Activated T-cell treated with anti-CD3 and anti-CD28 coated beads for 4 hours (primary cell): Measurements from ENCODE around the gene NAV2.

Experiments used
- DNase-seq: peaks from one replicate; pipeline ENCODE4 v3.0.0-alpha.2; 2020

NAV2 gene

DNA sequence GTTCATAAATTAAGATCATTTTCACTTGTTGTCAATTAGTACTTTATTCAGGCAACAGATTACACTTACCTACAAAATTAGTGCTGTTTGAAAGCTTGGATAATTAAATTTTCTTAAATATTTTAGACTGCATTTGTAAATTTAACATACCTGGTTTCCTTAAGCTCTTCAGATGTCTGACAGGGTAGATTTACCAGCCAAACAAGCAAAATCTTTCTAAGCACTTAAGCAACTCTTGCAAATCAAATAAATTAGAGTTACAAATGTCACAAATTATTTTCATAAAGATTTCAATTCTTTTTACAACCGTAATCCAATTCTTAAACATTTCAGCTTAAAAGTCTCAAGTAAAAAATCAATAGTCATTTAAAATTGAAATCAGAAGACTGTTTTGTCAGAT, 317.8 kb downstream of the NAV2 start:
- DNase-seq: no peak

DNA sequence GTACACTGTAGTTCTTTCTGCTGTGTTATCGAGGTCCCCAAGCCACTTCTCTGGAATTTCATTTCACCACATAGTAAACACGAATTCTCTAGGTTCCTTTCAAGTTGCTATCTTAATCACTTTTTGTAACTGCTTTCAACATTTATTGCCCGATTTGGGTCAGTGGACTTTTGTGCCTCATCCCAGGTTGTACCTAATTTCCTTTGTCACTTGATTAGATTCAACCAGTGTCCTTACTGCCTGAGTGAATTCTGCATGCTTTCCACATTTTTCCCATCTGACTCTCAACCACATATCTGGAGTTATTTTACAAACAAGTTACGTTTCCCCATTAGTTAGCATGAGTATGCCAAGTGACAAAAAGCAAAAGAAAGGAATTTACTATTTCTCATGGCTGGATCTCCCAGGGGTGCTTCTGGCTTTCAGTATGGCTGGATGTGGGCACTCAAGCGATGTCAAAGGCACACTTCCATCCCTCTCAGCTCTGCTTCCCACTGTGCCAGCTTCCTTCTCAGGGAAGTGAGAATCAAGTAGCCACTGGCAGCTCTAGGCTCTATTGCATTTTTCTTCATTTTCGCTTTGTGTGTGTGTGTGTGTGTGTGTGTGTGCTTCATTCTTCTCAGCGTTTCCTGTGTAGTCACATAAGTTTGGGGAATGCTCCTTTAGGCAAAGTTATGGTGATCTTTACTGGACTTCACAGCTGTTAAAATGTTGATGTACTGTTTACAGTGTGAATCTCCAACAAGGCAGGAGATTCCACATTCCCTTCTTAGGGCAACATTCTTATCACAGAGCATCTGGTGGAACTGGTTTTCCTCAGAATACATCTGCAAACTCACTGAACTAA, 318.7 kb downstream of the NAV2 start:
- DNase-seq: no peak

DNA sequence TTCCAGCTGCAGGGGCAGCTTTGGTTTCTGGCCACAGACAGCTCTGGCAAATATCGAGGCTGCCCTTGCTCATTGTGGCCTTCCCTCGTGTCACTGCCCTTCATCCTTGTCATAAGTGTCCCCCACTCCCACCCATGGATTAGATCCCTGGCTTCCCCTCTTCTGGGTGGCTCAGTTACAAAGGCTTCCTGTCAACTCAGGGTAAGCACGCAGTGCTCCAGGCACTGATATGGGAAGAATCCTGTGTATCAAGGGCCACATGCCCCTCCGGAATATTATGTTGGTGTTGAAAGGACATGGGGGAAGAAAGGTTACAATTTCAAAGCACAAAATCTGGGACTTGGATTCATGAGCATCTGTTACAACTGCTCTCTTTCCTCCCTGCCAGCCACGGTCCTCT, 319.5 kb downstream of the NAV2 start:
- DNase-seq: no peak

DNA sequence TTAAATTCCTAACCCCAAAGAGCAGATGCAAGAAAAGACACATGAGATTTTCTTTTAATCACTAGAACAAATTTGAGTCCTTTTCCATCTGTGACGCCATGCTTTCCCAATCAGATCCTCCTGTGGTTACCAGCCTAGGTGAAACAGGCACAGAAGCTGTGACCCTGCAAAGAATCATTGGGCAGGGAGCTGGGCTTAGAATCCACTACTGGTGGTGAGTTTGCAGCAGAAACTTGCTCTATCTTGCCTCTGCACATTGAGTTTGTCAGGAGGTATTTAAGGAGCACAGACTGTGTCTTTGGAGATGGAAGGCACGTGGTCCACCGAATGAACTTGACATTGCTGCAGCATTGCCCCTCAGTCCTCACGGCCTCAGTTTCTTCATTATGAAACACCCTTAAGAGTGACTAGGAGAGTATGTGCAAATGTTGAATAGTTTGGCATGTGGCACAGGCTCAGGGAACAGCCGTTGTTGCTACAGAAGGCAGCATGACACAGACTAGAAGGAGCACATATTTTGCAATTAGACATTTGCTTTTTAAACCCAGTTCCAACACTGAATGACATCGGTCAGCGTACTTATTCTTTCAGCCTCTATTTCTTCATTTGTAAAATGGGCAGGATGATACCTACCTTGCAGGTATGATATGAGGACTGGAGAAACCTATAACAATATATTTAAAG, 320.1 kb downstream of the NAV2 start:
- DNase-seq: no peak

DNA sequence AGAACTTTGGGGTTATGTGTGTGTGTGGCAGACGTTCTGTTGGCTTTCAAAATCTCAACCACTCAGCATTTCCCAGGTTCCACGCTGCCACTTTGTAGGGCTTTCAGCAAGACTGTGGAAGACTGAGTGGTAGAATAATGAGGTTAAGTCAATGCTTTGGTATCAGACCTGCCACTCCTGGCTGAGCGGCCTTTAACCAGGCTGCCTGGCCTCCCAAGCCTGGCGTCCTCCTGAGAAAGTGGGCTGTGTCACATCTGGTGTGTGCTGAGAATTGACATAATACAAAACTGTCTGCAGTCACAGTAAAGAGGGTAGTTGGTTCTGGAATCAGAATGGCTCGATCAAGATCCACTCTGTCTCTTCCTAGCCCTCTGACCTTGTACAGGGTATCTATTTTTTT, 321.2 kb downstream of the NAV2 start:
- DNase-seq: no peak

DNA sequence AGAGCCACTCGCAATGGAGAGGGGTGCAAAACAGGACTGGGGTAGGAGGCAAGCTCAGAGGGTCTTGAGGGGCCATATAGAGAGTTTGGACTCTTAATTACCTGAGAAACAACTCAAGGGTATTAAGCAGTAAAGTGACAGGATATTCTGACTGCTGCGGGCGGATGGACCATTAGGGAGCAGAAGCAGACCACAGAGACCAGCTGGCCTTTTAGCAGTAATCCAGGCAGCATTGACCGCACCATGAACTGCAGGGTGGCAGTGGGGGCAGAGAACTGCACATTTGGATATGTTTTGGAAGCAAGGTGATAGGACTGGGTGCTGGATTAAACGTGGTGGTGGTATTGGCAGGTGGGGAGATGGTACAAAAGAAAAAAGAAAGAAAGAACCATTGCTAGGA, 322.3 kb downstream of the NAV2 start:
- no peak for DNase-seq

DNA sequence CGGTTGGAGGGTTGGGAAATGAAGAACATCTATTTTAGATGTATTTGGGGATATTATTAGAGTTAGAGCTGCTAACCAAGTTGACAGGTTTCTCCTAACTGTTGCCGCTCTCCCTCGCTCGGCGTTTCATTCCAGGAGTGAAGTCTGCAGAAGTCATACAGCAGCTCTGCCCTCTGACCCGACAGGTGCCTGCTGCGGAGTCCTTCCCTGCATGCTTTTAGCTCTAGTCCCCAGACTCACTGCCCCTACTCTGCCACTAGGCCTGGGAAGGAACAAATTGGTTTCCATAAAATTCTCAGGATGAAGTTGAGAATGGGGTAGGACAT, 322.7 kb downstream of the NAV2 start:
- DNase-seq: no peak

DNA sequence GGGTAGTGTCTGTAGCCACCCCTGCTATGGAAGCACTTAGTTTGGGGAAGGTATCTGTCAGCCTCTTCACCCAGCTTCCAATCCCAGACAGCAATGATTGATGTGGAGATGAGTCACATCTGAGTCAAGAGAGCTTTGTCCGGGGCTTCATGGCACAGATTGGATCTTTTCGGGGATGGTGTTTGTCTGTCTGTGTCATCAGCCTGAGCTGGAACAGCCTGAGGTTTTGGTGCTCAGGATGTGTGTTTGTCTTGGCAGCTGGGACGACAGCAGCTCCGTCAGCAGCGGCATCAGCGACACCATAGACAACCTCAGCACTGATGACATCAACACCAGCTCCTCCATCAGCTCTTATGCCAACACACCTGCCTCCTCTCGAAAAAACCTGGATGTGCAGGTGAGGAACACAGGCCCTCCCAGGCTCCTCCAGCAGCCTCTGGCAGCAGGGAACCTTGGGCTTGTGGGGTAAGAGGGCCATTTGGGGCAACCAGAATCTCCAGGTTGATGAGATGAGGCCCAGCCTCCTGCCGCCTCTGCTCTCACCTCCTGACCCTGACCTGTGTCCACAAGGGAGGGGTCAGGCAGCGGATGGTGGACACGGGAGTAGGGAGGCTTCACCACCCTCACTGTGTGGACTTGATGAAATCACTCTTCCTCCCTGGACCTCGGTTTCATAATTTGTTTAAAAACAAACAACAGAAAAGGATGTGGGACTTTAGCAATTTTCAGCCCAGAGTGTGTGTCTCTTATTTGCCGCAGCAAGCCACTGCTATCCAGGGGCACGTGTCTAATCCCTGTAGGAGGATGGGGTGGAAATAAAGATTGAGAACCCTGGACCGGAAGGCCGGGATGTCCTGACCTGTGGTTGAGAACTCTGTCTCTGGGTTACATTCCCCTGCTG, 323.3 kb downstream of the NAV2 start:
- DNase-seq: no peak

DNA sequence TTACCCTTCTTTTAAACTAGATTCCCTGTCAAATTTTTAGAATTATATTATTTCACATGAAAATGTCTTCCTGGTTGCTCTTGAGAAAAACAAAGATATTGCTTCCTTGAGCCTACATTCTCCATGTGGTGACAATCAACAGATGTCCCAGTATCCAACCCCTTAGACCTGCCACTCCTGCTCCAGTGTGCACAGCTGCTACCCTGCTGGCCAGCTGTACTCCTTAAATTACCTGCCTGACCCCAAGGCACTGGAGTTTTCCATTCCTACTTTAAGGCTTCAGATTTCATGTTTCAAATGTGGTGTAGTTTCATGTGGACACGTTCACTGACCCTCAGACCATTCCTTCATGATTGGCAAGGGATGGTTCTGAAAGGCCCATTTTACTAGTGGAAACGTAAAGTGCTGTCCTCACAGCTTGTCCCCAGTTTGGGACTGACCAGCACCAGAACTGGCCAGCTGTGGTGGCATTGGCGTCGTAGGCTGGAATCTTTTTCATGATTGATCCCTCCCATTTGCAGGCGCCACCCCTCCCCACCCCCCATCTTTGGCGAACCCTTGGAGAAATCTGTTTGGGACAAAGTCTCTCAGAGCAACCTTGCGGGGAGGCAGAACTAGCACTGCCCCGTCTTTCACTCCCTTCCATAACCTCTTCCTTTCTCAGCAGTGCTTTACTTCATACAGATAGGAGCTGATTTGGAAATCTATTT, 324.1 kb downstream of the NAV2 start:
- no peak for DNase-seq

DNA sequence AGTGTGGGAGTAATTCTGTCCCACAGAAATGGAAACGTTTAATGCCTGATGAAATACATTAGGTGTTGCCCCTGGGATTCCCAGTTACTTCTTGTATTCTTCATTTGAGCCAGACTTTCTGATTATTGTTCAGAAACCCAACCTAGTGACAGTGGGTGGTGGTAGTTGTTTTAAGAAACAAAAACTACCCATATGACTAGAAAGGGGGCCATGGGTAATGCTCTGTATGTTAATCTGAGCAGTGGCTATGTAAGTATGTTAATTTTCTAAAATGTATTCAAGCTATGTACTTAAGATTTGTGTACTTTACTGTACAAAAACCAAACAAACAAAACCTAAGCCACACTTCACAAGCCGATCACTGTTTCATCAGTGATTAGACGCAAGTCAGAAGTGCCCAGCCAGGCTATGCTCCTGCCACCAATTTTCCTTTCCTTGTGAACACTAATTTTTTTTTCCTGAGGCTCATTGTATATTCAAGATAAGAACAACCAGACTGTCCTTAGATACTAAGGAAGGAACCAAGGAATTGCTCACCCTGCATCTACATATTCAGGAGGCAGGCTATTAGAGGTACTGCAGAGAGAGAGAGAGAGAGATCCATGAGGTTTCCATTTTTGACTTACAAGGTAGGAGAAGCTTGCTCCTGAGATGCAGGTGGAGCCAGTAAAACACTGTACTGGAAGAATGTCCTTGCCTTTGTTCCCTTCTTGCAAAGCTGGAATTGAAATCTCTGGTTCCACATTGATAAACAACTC, 324.9 kb downstream of the NAV2 start:
- no peak for DNase-seq

DNA sequence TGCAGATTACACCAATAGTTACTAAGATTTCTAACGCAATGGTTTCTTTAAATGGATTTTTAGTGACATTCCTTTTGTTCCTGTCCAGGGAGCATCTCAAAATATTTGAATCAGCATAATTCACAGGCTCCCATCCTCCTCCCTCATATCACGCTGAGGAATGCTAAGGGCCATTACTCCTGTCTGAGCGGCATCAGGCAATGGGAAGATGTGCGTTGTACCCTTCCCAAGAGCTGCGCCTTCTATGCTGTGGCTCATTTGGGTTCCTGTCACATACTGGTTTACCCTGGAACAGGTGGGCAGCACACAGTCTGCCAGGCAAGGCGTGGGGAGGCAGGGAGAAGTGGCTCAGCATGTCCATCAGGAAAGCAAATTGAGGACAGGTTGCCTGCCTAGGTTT, 325.8 kb downstream of the NAV2 start:
- no peak for DNase-seq

DNA sequence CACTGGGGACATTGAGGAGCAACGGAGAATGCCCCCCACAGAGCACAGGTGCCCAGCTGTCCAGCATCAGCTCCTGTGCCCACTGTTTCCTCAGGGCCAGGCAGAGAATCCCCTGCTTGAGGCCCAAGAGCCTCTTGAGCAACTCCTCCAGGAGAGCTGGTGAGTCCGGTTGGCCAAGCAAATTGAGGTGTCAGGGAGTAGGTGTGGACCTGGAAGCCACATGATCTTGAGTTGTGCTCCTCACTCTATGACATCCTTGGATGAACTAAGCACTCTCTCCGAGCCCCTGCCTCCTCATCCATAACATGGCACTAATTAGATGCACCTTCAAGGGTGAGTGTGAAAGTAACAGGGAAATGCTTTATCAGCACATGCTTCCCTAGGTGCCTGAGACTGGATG, 326.3 kb downstream of the NAV2 start:
- DNase-seq: no peak

DNA sequence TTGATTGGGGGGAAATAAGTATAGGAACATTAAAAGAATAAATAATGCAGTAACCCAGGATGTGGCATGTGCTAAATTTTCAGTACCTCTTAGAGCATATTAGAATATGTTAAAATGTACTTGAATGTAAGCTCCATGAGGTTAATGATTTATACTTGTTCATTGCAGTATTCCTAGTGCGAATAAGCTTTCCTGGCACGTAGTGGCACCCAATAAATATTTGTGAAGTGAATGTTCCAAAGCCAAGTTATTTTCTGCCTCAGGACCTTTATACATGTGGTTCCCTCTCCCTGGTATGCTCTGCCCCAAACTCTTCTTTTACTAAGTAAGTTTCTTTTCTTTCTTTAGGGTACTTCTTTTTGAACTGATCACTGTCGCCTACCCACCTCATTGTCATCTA, 328.9 kb downstream of the NAV2 start:
- DNase-seq: no peak

DNA sequence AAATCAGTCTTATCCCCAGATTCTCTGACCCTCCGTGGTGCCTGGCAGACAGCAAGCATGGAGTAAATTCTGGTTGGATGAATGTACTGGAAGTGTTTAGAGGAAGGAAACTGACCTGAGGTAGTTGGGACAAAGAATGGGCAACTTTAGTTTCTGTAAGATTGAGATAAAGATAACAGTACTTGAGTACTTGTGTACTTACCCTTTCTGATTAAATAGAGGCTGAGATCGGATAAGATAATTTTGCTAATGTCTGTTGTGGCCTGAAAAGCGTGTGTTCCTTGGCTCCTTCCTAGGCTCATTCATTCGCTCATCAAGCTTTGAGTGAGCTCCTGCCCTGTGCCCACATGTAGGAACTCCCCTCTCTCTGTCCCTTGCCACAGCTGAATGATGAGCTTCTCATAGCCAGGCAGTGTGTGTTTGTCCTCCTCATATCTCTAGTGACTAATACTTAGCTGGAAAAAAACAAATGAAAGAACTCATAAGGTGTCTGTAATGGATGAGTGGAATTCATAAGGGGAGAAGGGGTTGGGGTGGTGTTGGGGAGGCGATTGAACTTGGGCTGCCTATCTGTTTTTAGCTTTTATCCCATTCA, 329.5 kb downstream of the NAV2 start:
- DNase-seq: no peak

DNA sequence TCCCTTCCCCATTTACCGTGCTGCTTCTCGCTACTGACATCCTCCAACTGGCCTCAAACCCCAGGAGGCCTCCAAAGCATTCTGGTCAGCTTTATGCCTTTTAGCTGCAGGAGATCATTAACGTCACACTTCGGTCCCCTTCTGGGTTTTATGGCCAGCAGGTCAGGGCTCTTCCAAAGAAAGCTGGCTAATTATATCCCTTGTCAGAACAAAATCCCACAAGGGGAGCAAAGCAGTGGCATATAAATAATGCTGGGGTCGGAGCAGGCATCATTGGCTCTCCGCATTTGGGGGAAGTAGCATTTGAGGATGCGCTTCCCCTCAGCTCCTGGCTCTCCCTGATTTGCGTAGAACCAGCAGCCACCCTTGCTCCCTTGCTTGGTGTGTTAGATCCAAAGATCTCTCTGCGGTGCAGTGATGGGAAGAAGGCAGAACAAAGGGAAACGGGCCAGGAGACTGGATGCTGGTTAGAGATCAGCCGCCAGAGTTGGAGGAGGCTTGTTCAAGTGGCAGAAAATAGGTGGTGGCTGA, 330.2 kb downstream of the NAV2 start:
- DNase-seq: no peak

DNA sequence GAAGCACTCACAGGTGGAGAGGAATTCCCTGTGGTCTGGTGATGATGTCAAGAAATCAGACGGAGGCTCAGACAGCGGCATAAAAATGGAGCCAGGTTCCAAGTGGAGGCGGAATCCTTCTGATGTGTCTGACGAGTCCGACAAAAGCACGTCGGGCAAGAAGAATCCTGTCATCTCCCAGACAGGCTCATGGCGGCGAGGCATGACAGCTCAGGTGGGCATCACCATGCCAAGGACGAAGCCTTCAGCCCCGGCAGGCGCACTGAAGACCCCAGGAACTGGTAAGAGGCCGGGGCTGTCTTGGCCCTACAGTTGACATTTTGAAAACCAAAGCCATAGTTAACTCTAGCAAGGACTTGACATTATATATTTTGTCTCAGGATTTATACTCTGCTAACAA, 331.4 kb downstream of the NAV2 start:
- DNase-seq: no peak

DNA sequence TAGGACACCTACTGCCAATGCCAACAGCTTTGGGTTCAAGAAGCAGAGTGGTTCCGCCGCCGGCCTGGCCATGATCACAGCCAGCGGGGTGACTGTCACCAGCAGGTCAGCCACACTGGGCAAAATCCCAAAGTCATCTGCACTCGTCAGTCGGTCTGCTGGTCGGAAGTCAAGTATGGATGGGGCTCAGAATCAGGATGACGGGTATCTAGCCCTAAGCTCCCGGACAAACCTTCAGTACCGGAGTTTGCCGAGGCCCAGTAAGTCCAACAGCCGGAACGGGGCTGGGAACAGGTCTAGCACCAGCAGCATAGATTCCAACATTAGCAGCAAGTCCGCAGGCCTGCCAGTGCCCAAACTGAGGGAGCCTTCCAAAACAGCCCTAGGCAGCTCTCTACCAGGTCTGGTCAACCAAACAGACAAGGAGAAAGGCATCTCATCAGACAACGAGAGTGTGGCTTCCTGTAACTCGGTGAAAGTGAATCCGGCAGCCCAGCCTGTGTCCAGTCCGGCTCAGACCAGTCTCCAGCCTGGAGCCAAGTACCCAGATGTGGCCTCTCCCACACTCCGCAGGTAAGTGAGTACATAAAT, 332.6 kb downstream of the NAV2 start:
- DNase-seq: no peak

DNA sequence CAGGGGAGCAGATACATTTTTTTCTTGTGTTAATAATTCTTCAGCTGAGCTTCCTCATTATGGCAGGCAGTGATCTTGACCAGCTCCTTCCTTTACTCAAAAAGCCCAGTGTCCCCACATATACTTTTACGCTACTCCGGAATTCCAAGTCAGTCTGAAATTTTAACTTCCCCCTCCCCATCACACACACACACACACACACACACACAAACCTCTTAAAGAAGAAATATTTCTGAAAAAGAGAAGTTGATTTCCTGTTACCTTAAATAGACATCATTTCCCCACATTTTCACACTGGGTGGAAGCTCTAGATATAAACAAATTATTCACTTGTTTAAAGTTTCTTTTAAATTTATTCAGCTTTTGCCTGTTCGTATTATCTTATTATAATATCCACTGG, 333.8 kb downstream of the NAV2 start:
- no peak for DNase-seq

DNA sequence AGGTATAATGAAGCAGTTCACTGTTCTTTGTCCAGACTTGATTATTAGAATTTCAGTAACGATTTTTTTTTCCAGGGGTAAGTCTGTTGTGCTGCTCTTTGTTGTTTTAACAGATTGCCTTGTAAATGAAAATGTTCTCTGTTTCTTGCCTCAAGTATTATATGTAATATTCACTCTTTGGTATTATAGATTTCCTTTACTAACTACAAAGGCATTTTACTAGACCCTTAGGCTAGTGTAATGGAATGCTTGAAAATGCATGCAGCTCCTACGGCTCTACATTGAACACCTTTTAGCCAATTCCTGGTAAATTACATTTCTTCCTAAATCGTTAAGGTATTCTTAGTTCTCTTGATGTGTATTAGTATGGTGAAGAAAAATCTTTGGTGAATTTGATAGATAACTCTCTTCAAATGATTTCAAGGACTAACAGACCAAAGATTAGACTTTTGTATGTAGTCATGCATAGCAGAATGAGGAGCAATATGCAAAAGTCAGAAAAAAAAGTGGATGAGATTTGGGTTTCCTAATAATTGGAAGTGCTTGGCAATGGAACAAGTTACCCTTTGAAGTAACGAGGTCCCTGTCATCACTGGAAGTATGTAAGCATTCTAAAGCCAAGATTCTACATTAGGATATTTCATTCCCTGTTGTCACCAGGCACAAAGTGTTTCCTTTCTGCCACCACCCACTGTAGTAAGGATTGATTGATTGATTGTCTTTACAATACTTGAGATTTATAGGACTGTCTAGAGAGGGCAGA, 334.6 kb downstream of the NAV2 start:
- no peak for DNase-seq

DNA sequence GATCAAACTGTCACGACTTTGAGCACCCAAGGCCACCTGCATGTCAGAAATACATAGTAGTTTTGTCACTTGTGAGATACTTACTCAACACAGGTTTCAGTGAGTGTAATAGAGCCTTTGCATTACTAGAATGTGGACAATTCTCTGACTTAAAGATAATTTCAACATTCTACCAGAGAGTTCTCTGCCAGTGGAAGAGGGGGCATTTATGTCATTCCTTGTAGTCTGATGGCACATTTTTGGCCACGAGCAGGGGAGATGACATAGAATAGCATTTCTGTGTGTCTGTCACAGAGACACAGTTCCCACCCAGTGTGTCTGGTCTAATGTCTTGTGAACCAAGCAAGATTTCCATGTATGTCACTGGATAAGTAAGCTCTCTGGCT, 335.1 kb downstream of the NAV2 start:
- no peak for DNase-seq

DNA sequence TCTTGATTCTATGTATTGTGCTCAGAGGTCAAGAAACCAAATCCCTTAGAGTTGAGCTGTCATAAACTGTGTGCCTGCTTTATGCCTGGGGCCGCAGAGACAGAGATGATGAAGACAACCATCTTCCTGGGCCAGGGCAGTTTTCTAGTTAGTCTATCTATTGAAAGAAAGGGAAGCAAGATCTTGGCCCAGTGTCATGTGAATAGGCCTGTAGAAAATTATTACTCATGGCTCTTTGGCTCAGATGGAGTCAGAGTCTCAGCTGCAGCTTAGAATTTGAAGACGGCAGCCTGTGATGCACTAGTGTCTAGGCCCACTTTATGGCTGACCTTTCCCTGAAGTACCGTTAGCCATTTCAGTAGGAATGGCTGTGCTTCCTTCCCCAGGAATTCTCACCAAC, 335.6 kb downstream of the NAV2 start:
- DNase-seq: no peak
